SHP77 treated with DMSO at 0.1 percent for 48 hours (cell line): ENCODE data around the gene GIPC1.

Source experiments
- DNase-seq: peaks from one replicate; lab custom pipeline; 2025; lab: John Stamatoyannopoulos, UW

Gene GIPC1

DNA sequence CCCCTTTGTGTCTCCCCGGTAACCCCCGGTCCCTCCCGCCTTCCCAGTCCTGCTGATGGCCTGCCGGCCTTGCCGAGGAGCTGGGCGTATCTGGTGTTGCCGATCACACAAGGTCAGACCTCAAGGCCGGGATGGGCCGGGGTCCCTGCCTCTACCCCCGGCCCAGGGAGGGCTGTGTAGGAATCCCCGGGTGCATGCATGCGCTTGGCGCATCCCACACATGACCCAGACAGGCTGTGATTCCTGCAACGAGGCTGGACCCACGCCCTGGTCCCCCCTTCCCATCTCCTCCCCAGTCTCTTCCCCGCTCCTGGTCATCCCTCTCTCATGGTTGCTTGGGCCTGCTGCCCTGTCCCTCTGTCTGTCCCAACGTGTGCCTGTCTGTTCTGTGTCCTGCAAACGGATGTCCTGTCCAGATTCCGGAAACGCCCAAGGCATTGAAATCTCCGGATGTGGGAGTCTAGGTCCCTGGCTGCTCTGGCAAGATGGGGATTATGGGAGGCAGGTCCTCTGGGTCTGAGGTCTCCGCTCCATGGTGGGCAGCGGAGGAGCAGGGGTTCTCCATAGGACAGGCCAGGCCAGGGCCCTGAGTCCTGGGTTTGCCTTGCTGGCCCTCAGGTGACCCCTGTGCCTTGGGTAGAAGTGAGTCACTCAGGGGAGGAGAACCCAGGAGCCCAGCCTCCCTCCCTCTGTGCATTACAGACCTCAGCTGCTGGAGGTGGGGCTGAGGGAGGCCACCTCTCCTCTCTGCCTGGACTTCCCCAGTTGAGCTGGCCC is 61.2 kb downstream of the GIPC1 start:
- no peak for DNase-seq

DNA sequence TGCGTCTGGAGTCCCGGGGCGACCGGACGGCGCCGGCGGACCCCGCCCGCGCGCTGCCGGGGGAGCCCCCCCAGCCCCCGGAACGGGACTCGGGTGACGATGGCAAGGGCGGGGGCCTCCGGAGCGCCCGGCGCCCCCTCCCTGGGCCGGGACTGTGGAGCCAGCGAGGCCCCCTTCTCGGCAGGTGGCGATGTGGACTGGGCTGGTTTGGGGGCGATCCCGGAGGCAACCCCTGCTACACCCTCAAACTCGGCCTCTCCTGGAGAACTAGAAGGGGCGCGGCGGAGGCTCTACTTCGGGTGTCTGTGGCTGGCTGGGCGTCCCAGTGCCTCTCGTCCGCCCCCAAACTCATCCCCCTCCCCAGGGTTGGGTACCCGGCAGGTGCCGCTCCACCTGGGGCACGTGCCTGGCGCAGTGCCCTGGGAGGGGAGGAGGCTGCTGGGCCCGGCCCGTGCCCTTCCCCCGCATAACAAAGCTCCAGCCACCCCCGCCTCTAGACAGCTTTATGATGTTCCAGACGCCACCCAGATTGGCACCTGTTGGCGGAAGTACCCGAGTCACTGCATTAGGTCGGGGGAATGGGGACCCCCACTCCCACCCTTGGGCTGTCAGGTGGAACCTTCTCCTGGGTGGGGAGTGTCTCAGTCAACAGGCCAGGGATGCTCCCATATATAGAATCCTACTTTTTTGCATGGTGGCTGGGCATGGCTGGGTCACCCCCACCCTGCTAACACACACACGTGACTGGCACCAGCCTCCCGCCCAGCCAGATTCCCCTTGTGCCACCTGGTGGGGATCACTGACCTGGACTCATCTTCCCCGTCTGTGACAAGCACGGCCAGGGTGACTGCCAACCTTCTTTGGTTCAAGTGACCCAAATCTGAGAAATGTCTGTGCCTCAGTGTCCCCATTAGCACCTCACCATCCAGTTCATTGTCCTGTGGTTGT is 62.1 kb downstream of the GIPC1 start:
- DNase-seq = peak; percentile 20

DNA sequence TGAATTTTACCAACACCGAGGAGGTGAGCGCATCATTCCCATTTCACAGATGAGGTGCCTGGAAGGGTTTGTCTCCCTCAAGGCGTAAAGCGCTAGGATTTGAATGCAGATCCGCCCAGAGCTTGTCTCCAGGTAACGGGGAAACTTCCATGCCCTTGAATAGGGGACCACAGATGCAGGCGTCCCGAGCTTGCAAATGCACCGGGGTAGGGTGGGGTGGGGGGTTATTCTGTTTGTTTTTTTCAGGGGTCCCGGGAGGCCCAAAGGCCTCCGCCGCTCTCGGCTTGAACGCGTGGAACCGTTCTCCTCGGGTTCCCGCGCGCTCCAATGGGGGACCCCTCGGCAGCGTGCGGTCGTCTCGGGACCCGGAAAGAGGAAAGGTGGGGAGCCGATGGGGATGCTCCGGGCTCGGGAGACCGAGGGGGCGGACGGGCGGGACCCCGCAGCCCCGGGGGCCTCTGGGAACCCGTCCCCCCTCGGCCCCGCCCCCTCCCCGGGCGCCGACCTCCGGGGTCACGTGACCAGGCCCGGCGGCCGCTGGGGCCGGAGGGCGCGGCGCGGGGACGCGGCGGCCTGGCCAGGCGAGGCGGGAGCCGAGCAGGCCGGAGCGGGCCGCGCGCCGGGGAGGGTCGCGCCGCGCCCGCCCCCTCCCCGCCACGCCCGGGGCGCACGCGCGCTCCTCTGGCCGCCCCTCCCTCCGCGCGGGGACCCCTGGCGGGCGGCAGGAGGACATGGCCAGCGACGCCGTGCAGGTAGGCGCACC is 63.0 kb downstream of the GIPC1 start, which contains the start of gene PKN1:
Gene PKN1, plus strand, starts transcription at position 516 of the 763 bp plus-strand sequence. Its CDS starts 216 bp downstream, at position 732.
- peak; percentile 7 for DNase-seq

DNA sequence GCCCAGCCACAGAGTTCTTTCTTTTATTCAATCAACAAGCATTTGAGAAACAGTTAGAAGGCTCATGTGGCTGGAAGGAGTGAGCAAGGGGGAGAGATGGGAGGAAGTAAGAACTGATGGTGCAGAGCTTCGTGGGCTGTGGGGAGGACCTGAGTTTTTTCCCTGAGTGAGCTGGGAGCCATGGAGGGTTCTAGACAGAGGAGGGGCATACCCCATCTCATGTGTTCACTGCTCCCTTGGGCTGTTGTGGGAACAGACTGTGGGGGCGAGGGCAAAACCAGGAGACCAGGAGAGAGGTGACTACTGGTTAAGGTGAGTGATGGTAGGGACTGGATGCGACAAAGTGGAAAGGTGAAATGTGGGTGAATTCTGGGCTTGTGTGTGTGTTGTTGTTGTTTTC is 65.2 kb downstream of the GIPC1 start:
- DNase-seq = no peak

DNA sequence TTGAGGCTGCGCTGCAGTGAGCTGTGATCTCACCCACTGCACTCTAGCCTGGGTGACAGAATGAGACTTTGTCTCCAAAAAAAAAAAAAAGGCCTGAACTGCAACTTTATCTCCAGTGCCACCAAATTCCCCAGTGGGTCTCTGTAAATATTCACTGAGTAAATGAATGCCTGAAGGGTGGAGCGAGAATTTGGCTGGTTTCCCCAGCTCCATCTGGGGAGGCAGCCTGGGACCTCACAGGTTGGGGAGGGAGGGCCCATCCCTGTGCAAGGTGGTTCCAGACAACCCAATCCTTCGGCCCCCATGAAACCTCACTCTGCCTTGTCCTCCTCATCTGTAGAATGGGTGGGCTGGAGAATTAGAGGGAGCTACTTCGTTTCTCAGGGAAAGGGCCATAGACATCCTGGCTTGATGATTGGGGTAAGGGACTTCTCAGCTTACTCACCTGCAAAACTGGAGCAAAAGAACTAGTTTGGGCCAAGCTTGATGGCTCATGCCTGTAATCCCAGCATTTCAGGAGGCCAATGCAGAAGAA is 67.0 kb downstream of the GIPC1 start:
- DNase-seq = no peak
